Measurements from ENCODE around the gene INTS1.
A peak's percentile ranks its signal among the peaks of the same experiment; 100 is the strongest.

Gene INTS1

GRCh38 chr7:1464694-1465093 lies 39.5 kb downstream of the INTS1 start:
- DNase-seq (ENCODE audit: low read depth, low spot score), result no peak

DNA sequence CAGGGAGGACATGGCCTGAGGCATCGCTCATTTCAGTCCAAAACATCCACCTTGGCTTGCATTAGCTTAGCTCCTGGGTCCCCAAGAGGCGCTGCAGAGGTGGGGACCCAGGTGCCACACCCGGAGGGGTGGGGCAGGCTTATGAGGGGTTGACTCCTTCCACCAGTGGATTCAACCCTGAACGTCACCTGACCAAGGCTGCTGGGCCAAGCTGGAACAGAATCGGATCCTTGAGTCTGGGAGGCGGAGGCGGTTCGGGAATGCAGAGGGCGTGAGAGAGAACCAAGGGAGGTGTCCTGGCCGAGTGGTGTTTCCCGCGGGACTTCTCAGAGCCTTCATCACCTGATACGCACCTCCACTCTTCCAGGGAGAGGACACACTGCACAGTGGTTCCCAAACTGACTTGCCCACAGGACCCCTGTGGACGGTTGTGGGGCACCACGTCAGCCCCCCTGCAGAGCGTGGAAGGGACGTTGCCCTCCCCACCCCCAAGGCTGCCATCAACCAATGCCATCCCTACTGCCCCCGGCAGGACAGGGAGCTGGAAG lies 40.4 kb downstream of the INTS1 start:
- no peak for DNase-seq (ENCODE audit: low read depth, low spot score)

GRCh38 chr7:1461646-1462375 lies 42.4 kb downstream of the INTS1 start:
- DNase-seq (ENCODE audit: low read depth, low spot score), result no peak

GRCh38 chr7:1460821-1461645 lies 43.2 kb downstream of the INTS1 start:
- DNase-seq (ENCODE audit: low read depth, low spot score), result no peak

DNA sequence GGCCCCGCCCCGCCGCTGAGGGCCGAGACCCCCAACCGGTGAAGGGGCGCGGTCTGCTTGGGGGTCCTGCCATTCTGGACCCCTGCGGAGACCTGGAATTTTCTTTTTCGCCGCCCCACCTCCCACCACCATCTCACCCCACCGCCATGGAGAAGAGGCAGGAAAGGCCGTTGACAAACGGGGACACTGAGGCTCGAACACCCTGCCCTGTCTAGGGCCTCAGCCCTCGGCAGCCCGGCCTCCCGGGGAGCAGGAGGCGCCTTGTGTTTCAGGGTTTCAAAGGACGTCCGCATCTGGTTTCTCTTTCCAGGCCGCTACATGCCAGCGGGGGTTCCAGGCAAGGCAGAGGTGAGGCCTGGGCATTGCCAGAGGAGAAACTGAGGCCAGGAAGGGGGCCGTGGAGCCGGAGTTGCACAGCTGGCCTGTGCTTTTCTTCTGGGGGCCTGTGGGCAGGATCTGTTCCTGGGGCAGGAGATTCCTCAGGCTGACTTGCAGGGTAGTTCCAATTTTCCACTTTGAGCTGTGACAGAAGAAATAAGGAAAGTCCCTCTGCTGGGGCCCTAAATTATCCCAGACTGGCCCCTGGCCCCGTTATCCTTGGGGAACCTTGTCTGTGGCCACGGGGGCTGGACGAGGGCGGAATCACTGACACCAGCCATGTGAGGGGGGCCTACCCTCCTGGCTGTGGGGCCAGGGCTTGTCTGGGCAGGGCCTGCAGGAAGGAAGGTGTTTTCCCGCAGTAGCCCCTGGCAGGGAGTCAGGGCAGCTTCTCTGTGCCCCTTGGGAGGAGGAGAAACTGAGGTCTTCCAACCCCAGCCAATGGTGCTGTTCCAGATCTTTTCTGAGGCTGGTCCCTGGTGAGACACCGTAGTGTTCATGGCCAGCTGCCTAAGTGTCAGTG lies 44.0 kb downstream of the INTS1 start:
- DNase-seq (ENCODE audit: low read depth, low spot score), result no peak

DNA sequence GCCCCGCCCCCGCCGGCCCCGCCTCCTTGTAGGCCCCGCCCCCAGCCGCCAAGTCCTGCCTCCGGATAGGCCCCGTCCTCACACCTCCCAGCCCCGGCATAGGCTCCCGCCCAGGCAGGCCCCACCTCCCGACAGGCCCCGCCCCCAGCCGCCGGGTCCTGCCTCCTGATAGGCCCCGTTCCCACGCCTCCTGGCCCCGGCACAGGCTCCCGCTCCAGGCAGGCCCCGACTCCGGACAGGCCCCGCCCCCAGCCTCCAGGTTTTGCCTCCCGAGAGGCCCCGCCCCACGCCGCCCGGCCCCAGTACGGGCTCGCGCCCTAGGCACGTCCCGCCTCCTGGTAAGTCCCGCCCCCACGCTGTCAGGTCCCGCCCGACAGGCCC lies 44.7 kb downstream of the INTS1 start:
- DNase-seq (ENCODE audit: low read depth, low spot score), result peak; percentile 87

DNA sequence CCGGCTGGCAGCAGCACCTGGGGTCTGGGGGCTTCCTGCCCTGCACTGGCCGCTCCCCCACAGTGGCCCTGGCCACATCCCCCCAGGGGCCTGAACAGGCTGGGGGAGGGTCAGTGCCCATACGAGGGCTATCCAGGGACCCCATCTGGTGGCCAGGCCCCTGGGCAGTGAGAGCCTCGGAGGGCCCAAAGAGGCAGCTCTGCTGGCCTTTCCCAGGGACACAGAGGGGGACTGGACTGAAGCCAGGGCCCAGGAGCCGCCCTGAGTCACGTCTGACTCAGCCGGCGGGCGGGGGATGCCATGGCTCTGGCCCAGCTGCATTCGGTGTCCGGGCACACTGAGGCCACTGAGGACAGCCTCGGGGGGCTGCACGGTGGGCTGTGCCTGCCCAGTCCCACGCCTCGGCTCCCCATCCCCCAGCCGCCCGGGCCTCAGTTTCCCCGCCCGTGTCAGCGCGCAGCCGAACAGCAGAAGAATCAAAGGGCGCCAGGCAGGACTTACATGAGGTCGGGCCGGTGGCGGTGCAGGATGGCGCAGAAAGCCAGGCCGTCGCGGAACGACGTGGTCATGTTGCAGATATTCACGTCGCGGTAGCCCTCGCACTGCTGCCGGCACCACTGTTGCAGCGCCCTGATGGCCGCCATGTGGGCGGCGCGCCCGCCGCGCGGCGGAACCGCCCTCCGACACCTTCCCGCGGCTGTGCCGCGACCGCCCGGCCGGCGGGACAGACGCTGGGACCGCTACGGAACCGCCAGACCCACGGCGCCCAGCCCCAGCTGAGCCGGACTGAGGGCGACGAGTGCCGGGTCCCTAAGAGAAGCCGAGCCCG lies 45.3 kb downstream of the INTS1 start, which contains the start of gene MICALL2:
MICALL2 (minus strand) TSS at position 788 of the 829 bp plus-strand sequence; CDS start at position 644, 144 bp downstream.
- DNase-seq (ENCODE audit: low read depth, low spot score), result no peak

- DNase-seq (ENCODE audit: low read depth, low spot score), result no peak
These were observed 46.1 kb downstream of the INTS1 start for GRCh38 chr7:1457949-1458682.

DNA sequence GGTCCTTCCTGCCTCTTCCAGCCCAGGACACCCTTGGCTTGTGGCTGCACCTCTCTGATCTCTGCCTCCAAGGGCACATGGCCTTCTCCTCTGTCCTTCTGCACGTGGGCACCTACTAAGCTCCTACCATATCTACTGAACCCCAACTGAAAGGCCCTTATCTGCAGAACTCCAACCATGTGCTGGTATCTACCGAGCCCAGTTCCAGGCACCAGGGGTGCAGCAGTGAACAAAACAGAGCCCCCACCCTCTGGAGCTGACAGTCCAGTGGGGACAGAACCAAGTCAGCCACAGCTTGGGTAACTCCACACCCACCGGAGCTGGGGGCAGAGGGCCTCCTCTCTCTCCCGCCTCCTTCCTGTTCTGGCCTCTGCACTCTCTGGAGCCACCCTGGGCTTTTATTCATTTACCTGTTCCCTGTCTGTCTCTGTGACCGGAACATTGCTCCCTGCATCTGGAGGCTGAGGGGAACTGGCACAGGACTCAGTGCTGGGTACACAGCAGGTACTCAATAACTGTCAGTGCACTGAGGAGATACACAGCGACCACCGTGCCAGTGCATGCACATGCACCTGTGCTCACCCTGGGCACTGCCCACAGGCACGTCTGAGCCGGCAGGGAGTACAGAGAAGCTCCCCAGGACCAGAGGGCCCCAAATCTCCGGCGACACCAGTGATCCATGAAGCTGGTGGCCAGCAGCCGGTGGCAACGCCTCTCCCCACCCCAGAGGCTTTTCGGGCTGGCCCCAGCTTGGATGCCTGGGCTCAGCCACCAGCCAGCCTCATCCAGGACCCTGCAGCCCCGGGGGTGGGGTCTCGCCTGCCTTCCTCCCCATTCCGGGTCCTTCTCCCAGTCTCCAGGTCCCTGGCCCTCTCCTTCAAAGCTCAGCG lies 46.9 kb downstream of the INTS1 start:
- no peak for DNase-seq (ENCODE audit: low read depth, low spot score)

- no peak for DNase-seq (ENCODE audit: low read depth, low spot score)
These were observed 48.2 kb downstream of the INTS1 start for GRCh38 chr7:1455955-1456354.

DNA sequence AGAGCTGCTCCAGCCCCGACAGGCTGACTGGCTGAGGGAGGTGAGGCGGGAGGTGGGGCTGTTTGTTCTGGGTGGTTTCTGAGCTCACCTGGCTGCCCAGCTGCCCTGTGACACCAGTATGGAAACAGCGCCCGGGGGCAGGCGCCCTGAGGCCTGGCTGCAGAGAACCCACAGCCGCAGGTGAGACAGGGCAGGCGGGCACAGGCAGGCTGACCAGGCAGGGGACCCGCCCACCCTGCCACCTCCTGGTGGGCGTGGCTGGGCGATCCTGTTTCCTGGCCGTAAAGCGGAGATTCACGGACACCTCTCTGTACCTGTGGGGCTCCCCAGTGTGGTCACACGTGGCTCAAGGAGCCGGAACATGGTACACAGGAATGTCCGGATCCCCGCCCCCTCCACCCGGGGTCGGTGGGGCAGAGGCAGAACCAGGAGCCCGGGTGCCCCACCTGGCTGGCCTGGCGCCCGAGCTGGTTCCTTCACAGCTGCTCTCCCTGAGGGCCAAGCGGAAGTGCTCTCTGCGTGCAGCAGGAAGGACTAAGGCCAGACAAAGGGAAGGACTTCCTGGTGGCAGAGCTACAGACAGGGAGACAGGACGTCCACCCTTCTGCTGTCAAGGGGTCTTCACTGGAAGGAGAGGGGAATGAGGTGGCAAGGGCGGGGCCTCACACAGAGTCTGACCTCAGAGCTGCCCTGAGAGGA lies 48.8 kb downstream of the INTS1 start:
- DNase-seq (ENCODE audit: low read depth, low spot score), result no peak

DNA sequence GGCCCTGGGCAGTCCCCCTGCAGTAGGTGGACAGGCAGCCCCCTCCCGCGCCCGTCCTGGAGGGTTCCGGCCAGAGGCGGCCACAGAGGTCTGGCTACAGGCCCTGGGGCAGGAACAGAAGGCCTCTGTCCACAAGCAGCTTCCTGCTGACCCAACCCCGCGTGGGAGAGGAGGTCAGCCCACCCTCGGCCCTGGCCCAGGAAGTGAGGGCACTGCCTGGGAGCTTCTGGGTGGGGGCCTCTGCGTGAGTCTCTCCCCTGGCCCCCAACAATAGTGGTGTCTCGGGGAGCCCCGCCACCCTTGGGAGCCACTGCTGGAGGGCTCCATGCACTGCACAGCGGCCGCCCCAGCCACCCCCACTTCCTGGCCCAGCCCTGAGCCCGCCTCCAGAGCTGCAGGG lies 49.6 kb downstream of the INTS1 start:
- DNase-seq (ENCODE audit: low read depth, low spot score), result no peak

DNA sequence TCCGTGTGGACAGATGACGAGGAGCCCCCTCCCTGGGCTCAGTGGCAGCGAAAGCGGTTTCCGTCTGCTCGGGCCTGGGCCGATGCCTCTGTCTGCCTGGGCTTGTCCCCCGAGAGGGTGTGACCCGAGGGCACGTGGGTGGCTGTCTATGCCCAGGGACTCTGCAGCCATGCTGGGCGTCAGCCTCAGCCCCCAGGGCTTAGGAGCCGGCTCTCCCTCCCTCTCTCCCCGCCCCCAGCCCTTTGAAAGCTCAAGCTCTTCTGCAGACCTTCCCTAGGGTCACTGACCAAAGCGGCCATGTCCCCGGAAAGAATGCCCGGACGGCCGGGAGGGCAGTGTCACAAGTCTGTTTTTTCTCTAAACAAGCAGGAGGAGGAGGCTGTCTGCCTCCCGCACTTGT lies 52.0 kb downstream of the INTS1 start:
- no peak for DNase-seq (ENCODE audit: low read depth, low spot score)

DNA sequence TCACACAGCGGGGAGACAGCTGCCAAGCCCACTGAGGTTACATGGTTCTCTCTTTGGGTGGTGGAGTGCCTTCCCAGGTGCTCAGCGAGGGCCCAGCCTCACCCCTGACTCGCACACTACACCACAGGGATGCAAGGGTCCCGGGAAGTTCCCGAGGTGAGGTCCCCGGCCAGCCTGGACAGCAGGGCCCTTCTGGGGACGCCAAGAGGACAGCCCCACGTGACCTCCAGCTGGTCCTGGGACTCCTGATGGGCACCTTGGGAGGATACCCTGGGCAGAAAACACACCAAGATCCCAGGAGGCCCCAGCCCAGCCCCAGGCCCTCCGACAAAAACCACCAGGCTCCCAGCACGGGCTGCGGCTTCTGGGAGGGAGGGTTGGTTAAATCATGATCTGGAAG lies 53.2 kb downstream of the INTS1 start:
- no peak for DNase-seq (ENCODE audit: low read depth, low spot score)

- DNase-seq (ENCODE audit: low read depth, low spot score), result no peak
These were observed 53.8 kb downstream of the INTS1 start for GRCh38 chr7:1450431-1450830.

DNA sequence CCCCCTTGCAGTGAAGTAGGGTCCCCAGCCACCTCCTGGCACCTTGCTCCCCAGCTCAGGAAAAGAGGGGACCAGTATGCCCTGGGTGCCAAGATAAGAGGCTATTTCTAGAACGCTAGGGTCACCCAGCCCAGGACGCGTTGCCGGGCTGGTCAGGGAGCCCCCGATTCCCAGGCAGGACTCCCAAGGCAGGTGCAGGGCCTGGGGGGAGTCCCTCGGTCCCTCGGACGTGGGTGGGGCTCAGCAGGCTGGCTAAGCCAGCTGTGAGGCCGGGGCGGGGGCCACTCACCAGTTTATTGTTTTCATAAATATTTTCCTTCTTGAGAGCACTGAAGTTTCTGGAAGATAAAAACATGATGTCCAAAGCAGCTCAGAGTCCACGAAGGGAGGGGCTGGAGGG lies 54.2 kb downstream of the INTS1 start:
- no peak for DNase-seq (ENCODE audit: low read depth, low spot score)

GRCh38 chr7:1449501-1449900 lies 54.7 kb downstream of the INTS1 start:
- DNase-seq (ENCODE audit: low read depth, low spot score), result no peak

DNA sequence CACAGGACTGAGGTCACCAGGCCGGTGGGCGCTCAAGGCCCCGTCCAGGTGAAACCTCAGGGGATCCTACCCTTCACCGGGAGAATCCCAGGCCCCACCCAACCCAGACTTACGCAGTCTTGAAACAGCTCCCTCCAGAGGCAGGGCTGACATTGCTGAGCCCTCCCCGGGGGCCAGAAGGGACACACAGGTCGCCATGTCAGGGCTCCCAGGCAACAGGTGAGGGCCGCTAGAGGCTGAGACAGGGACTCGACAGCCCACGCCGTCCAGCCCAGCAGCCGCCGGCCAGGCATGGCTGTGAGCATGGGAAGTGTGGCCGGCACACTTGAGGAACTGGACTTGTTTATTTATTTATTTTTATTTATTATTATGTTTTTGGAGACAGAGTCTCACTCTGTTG lies 55.2 kb downstream of the INTS1 start:
- DNase-seq (ENCODE audit: low read depth, low spot score), result no peak
